ENCODE data around the gene CIART.

- TF ChIP-seq POLR2A (IDR thresholded peaks at IDR 0.05) (no peak), CTCF (IDR thresholded peaks at IDR 0.05) (no peak)
These were observed 9.0 kb upstream of the CIART start for GRCh38 chr1:150273311-150273710.
